GM18867 (cell line): ENCODE measurements around the gene FXYD2.
"Not testable (repeated sequence)": the region's sequence is repeated elsewhere in the genome, so short reads cannot be mapped to it uniquely, and the experiment has no call there.

Source experiments
- ATAC-seq: cut with Tn5 transposase; IDR thresholded peaks from one replicate; pipeline ENCODE4 v1.9.1; 2021; ENCODE audit warnings: mild to moderate bottlenecking, moderate library complexity; ENCODE audit not compliant: unreplicated experiment

FXYD2 gene

GRCh38 chr11:117822074-117823033 lies 2.2 kb downstream of the FXYD2 start:
- ATAC-seq: no peak

- no peak for ATAC-seq
Observed at GRCh38 chr11:117821431-117821830, 3.1 kb downstream of the FXYD2 start.

- no peak for ATAC-seq
Observed at GRCh38 chr11:117820516-117820915, 4.0 kb downstream of the FXYD2 start.

DNA sequence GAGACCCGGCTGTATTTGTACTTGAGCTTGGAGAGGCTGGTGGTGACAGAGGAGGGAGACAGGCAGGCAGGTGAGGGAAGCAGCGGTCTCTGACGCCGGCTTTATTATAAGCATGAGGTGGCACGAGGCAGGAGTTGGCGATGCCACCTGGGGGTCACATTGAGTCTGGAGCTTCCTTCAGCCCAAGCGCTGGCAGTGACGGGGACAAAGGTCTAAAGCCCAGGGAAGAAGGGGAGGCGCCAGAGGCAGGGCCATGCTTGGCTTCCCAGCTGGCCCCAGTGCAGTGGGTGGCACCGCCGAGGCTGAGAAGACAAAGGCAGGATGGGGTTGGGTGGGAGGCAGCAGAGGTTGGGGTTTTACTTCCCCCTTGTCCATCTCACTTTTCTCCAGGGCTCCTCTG lies 4.5 kb downstream of the FXYD2 start:
- ATAC-seq: no peak

DNA sequence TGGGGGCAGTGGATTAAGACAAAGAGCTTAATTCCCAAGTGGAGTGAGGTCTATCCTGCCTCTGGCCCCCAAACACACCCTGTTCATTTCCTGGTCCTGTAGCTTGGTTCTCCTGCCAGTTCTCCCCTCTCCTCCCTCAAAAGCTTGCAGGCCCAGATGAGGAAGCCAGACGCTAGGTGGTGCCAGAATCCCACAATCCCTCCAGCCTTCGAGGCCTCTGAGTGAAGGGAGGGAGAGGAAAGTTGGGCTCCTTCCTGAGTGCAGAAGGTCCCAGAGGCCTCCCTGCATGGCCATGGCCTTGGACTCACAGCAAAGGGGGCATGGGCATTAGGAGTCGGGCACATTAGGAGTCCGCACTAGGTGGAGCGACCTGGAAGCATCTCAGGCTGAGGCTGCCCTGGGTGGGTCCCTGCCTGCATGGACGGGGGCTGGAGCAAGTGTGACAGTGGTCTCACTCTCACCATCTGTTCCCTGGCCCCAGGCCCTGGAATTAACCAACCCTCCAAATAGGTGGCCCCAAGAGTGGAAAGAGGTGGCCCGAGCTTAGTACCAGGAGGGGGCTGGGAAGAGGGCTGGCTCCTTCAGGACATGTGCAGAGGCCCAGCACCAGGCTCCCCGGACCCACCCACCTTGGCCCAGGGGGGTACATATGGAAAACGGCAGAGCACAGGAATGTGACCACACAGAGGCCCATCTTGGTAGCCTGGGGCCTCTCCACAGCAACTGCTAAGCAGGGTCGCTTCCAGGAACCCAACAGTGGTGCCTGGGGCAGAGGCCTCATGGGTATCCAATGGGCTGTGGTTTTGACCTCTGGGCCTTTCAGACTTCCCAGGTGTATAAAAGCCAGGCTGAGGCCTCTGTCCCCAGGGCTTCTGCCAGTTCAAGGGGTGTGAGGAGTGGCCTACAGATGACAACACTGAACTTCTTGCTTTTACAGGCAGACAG lies 5.2 kb downstream of the FXYD2 start:
- no peak for ATAC-seq

- ATAC-seq: peak; percentile 18
Observed at GRCh38 chr11:117818041-117818873, 6.3 kb downstream of the FXYD2 start.

DNA sequence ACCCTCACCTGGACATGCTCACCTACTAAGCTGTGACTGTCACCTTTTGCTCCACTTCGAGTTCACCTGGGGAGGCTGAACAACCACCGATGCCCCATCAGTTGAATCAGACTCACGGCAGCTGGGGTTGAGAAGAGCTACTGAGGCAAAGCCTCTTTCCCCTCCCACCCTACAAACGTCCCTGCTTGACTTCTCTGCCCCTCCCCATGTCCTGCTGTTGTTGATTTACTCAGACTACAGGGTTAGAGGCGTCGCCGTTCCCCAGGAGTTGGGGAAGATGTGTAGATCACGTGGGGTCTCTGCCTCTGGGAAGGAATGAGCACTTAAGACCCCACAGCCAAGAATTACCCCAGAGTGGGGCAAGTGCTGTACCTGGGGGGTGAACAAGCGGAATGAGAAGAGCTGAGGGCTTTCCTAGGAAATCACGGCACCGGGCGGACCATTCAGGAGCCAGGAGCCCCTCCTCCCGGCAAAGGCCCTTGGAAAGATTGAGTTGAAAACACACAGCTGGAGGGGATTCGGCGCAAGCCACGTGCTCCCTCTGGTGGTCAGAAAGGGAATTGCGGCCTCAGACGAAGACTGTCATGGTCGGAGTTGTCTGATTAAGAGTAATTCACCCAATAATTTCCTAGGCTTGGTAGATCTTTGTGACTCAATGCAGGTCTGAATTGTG lies 7.0 kb downstream of the FXYD2 start:
- ATAC-seq: peak; percentile 28

GRCh38 chr11:117816846-117817367 lies 7.6 kb downstream of the FXYD2 start:
- no peak for ATAC-seq

DNA sequence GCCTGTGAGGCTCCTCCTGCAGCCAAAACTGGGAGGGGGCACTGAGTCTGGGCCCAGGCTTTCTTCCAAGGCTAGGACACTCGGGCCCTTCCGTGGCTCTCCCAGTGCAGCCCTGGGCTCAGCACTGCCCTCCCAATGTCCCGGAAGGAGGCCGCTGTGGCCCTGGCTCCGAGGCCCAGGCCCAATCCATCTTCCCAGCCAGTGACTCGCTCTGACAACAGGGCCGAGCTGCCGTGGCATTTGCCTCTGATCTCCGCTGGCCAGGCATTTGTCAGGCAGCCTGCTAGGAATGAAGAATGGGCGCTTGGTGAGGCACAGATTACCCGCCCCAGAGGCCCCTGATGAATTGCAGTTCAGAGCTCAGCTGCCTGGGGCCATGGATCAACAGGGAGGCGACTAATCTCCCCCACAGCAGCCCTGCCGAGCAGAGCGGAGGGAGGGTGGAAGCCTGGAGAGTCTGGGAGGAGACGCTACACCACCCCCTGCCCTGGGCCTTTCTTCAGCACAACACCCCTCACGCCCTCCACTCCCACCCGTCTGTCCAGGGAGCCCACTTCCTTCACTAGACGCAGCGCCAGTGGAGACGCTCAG lies 8.3 kb downstream of the FXYD2 start:
- ATAC-seq: no peak

- peak; percentile 69 for ATAC-seq
Observed at GRCh38 chr11:117815262-117815803, 9.2 kb downstream of the FXYD2 start.

- peak; percentile 43 for ATAC-seq
Observed at GRCh38 chr11:117814766-117815261, 9.7 kb downstream of the FXYD2 start.

- ATAC-seq: no peak
Observed at GRCh38 chr11:117814204-117814765, 10.3 kb downstream of the FXYD2 start.

- not testable (repeated sequence) for ATAC-seq
Observed at GRCh38 chr11:117810056-117810451, 14.5 kb downstream of the FXYD2 start.

- no peak for ATAC-seq
Observed at GRCh38 chr11:117809236-117810055, 15.1 kb downstream of the FXYD2 start.

DNA sequence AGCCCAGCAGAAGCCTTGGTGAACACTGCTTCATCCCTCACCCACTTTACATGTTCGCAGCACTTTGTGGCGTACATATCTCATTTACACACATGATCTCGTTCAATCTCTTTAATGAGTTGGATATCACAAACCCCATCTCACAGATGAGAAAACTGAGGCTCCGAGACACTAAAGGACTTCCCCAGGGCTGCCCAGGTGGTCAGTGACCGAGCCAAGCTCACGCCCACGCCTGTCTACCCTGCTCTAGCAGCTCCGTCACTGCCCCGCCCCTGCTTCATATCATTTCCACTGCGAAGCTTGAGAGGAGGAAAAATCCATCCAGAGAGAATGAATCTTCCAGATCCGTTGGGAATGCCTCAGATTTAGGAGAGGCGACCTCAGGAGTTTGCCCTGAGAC lies 15.8 kb downstream of the FXYD2 start:
- ATAC-seq: no peak

GRCh38 chr11:117807482-117808327 lies 16.8 kb downstream of the FXYD2 start:
- no peak for ATAC-seq

DNA sequence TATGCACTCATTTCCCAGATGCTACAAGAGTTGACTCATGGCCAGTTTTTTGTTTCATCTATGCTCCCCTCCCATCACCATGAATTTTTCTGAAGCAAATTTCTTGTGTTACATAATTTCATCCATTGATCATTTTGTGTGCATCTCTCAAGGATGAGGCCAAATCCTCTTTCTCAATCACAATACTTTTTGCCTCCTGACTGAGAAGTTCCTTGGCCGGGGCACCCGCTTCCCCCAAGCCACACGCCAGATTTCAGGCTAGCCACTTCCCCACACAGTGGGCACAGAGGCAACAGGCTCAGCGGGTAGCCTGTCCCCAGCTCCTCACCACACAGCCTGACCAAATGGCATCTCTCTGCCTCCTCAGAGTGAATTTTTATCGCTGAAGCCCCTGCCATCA lies 17.7 kb downstream of the FXYD2 start:
- no peak for ATAC-seq
